Panc1 (cell line): ENCODE measurements around the gene PARP2. TPM values are rescaled to one million over a fixed set of nuclear protein-coding genes. Genes with fewer than 3 reads are reported as not detected.

Experiments
- ATAC-seq: fragments of 200-7000 bp; cut with Tn5 transposase; 2 replicates; pipeline ENCODE4 v1.9.1; 2020; ENCODE audit warnings: mild to moderate bottlenecking, moderate library complexity
- BruUV-seq: library from RNA; stranded (reverse); fragments of 400-500 nt; replicated peaks from 2 replicates; lab custom pipeline; 2021; lab: Mats Ljungman, UMichigan
- CTCF ChIA-PET: fragments of 300-600 bp; sonication (Branson Sonifier 250); formaldehyde crosslinking; loops from one replicate; lab custom pipeline; 2022; ENCODE audit warnings: antibody characterized with exemption; lab: Charles Lee
- POLR2A ChIA-PET: fragments of 300-600 bp; sonication (Branson Sonifier 250); formaldehyde crosslinking; loops from one replicate; lab custom pipeline; 2022; ENCODE audit warnings: antibody characterized with exemption; lab: Charles Lee
- DNase-seq: peaks from one replicate; pipeline ENCODE4 v3.0.0-alpha.2; 2010; ENCODE audit warnings: low read depth, low spot score
- H3K27ac ChIP-seq: 2 replicates; pipeline ENCODE4 v1.5.1; 2011; ENCODE audit warnings: mild to moderate bottlenecking, low read length, inconsistent platforms
- H3K27me3 ChIP-seq: fragments of 200-500 bp; sonication (Bioruptor generic); 2 replicates; pipeline ENCODE4 v1.6.0; 2014; ENCODE audit warnings: low read length, inconsistent platforms; ENCODE audit not compliant: control insufficient read depth, insufficient read depth
- H3K36me3 ChIP-seq: fragments of 200-500 bp; sonication (Bioruptor generic); 2 replicates; pipeline ENCODE4 v1.5.1; 2014; ENCODE audit warnings: inconsistent platforms, mild to moderate bottlenecking, low read length, moderate library complexity; ENCODE audit not compliant: control insufficient read depth, insufficient read depth
- H3K4me1 ChIP-seq: 2 replicates; pipeline ENCODE4 v1.5.1; 2011; ENCODE audit warnings: inconsistent platforms, mild to moderate bottlenecking, low read length, moderate library complexity; ENCODE audit not compliant: control insufficient read depth, insufficient read depth
- H3K4me3 ChIP-seq, 2 experiments: 2 replicates each; pipeline ENCODE4 v1.5.1; 2011 to 2012; ENCODE audit warnings: low read depth in 2 of 2, low read length in 2 of 2, mild to moderate bottlenecking in 2 of 2, inconsistent platforms in 1 of 2, moderate library complexity in 1 of 2
- H3K9me3 ChIP-seq: fragments of 200-500 bp; sonication (Bioruptor generic); 2 replicates; pipeline ENCODE4 v1.5.1; 2014; ENCODE audit warnings: low read depth, mild to moderate bottlenecking, inconsistent platforms, low read length, moderate library complexity; ENCODE audit not compliant: control insufficient read depth, insufficient read depth
- POLR2AphosphoS5 ChIP-seq: IDR thresholded peaks from 2 replicates; pipeline ENCODE4 v1.6.1; 2012; ENCODE audit warnings: mild to moderate bottlenecking, low read depth, low read length, moderate library complexity
- REST ChIP-seq, 2 experiments: IDR thresholded peaks; 2 replicates each; pipeline ENCODE4 v1.6.1; 2011 to 2012; ENCODE audit warnings: low read depth in 2 of 2, control low read depth in 1 of 2, low read length in 1 of 2, mild to moderate bottlenecking in 1 of 2, moderate library complexity in 1 of 2; ENCODE audit not compliant: insufficient read depth in 1 of 2
- SIN3A ChIP-seq: IDR thresholded peaks from 2 replicates; pipeline ENCODE4 v1.6.1; 2012; ENCODE audit warnings: low read depth, mild to moderate bottlenecking, low read length, moderate library complexity, borderline replicate concordance; ENCODE audit not compliant: insufficient read depth
- TCF7L2 ChIP-seq: IDR thresholded peaks from 2 replicates; pipeline ENCODE4 v1.6.1; 2011; ENCODE audit warnings: mild to moderate bottlenecking, low read depth, low read length, inconsistent platforms
- in situ Hi-C: cut with HindIII; loops from 2 replicates; pipeline ENCODE4 v1.10.0; 2016; ENCODE audit warnings: low sequenced_read_pairs, low pct_unique_long_range_greater_than_20kb
- intact Hi-C: fragments of 100-400 bp; cut with micrococcal nuclease; formaldehyde crosslinking; loops from one replicate; pipeline ENCODE4 v1.10.0; 2022; ENCODE audit not compliant: unreplicated experiment
- total RNA-seq: library from RNA; stranded (reverse); gene quantifications from one replicate; pipeline ENCODE4 v1.2.1, GENCODE V29; 2021; ENCODE audit not compliant: unreplicated experiment
- TF ChIP-seq, protein P1 (sequence below): fragments of 450-650 bp; IDR thresholded peaks from 2 replicates; pipeline ENCODE4 v1.5.1; 2017; ENCODE audit warnings: mild to moderate bottlenecking

The PARP2 gene
- total RNA-seq, 1 experiment from 2014 or later: 26.6 TPM

- no peak for ATAC-seq
- ChIA-PET CTCF (no interaction called here), POLR2A (no interaction called here)
- Histone ChIP-seq H3K4me3 (no peak overlapping the region), H3K36me3 (peaks cover 4% of the 10 kb centered on the region), H3K27me3 (no peaks in the 10 kb centered on the region), H3K4me1 (no peaks in the 10 kb centered on the region), H3K9me3 (no peaks in the 10 kb centered on the region), H3K27ac (no peak overlapping the region)
- in situ Hi-C loops (no loop called here), intact Hi-C loops (no loop called here)
- no peak for DNase-seq
- TF ChIP-seq POLR2AphosphoS5: no peak
- no peak for TF ChIP-seq TCF7L2
- no peak for TF ChIP-seq REST (IDR thresholded peaks at IDR 0.05; ENCODE audit: insufficient read depth in 1 of 2, low read depth in 2 of 2, low read length in 1 of 2)
- TF ChIP-seq, protein P1, sequence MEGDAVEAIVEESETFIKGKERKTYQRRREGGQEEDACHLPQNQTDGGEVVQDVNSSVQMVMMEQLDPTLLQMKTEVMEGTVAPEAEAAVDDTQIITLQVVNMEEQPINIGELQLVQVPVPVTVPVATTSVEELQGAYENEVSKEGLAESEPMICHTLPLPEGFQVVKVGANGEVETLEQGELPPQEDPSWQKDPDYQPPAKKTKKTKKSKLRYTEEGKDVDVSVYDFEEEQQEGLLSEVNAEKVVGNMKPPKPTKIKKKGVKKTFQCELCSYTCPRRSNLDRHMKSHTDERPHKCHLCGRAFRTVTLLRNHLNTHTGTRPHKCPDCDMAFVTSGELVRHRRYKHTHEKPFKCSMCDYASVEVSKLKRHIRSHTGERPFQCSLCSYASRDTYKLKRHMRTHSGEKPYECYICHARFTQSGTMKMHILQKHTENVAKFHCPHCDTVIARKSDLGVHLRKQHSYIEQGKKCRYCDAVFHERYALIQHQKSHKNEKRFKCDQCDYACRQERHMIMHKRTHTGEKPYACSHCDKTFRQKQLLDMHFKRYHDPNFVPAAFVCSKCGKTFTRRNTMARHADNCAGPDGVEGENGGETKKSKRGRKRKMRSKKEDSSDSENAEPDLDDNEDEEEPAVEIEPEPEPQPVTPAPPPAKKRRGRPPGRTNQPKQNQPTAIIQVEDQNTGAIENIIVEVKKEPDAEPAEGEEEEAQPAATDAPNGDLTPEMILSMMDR: no peak
- TF ChIP-seq SIN3A: no peak
- BruUV-seq: no TSS peak
These were observed 40.9 kb downstream of the PARP2 start for GRCh38 chr14:20384321-20384720.

DNA sequence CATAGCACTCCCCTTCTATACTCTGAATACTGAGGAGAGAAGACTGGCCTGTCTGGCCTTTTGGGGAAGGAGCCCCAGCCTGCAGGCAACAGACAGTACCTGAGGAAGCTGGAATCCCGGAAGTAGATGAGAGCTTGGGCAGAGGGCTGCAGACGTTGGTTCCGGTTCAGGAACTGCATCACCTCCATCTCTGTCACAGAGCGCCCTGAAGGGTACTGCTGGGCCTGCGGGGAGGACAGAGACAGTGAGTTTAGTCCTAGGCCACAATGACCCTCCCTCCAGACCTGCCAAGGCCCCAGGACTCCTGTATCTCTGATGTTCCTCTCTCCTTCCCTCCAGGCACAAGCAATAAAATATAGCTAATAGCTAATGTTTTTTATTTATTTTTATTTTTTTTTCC is 41.5 kb downstream of the PARP2 start:
- ATAC-seq (no peak), DNase-seq (no peak)
- Histone ChIP-seq H3K27me3 (no peaks in the 10 kb centered on the region), H3K4me3 (no peak overlapping the region), H3K9me3 (no peaks in the 10 kb centered on the region), H3K36me3 (peaks cover 4% of the 10 kb centered on the region), H3K4me1 (no peaks in the 10 kb centered on the region), H3K27ac (no peak overlapping the region)
- in situ Hi-C loops: no loop called here
- intact Hi-C loops: no loop called here
- TF ChIP-seq, protein P1: no peak
- no peak for TF ChIP-seq REST (IDR thresholded peaks at IDR 0.05; ENCODE audit: insufficient read depth in 1 of 2, low read depth in 2 of 2, low read length in 1 of 2)
- TF ChIP-seq TCF7L2: no peak
- no peak for TF ChIP-seq SIN3A
- no peak for TF ChIP-seq POLR2AphosphoS5
- CTCF ChIA-PET: no interaction called here
- POLR2A ChIA-PET: no interaction called here
- BruUV-seq: no TSS peak
